GM12873 (cell line): ENCODE measurements around the gene FMR1NB.

ENCODE experiments used
- CTCF ChIP-seq: IDR thresholded peaks from 2 replicates; pipeline ENCODE4 v1.5.1; 2012; ENCODE audit warnings: low read depth, mild to moderate bottlenecking, moderate library complexity, low read length, control low read depth; ENCODE audit not compliant: insufficient read depth; ENCODE audit errors: missing control alignments

The FMR1NB gene

DNA sequence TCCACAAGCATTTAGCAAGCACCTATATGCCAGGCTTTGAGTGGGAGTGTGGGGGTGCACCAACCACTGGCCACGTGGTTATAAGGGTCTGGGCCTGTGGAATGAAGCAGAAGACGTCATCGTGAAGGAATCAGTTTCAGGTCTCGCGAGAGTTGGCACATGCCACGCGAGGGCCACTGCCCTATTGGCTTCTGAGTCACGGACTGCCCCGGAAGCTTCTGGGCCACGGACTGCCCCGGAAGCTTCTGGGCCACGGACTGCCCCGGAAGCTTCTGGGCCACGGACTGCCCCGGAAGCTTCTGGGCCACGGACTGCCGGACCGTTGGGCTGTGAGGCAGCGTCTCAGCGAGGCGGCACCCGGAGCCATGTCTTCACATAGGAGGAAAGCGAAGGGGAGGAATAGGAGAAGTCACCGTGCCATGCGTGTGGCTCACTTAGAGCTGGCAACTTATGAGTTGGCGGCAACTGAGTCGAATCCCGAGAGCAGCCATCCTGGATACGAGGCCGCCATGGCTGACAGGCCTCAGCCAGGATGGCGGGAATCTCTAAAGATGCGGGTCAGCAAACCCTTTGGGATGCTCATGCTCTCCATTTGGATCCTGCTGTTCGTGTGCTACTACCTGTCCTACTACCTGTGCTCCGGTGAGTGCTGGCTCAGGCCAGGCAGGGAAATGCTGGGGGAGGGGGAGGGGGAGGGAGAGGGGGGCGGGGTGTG lies at the start of gene FMR1NB:
Gene FMR1NB (plus strand): TSS at position 300 of the 715 bp plus-strand sequence. CDS start 66 bp downstream, at position 366.
- no peak for TF ChIP-seq CTCF

- no peak for TF ChIP-seq CTCF
These were observed 47.3 kb upstream of the FMR1NB start for GRCh38 chrX:147933815-147934214.

- TF ChIP-seq CTCF = no peak
These were observed 45.9 kb upstream of the FMR1NB start for GRCh38 chrX:147935156-147935758.

DNA sequence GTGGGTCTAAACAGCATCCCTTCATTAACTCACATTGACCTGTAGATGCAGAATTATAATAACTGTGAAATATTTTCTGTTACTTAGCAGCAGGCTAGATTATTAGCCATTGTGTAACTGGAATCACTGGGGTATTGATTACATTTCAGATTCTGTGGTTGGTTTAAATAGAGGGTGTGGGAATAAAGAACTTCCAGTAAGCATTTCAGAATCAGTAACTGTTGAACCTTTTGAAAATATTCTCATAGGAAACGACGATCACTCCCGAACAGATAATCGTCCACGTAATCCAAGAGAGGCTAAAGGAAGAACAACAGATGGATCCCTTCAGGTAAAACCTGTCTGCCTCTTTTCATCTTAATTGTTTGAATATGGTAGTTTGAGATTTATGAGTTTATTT lies 35.9 kb upstream of the FMR1NB start:
- no peak for TF ChIP-seq CTCF

DNA sequence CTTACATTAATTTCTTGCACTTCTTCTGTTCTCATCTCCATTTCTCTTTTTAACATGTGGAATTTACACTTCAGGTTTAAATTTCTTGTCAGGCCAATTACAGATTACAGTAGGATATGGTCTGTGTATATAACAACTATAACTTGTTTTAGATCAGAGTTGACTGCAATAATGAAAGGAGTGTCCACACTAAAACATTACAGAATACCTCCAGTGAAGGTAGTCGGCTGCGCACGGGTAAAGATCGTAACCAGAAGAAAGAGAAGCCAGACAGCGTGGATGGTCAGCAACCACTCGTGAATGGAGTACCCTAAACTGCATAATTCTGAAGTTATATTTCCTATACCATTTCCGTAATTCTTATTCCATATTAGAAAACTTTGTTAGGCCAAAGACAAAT lies 32.6 kb upstream of the FMR1NB start:
- TF ChIP-seq CTCF = no peak

DNA sequence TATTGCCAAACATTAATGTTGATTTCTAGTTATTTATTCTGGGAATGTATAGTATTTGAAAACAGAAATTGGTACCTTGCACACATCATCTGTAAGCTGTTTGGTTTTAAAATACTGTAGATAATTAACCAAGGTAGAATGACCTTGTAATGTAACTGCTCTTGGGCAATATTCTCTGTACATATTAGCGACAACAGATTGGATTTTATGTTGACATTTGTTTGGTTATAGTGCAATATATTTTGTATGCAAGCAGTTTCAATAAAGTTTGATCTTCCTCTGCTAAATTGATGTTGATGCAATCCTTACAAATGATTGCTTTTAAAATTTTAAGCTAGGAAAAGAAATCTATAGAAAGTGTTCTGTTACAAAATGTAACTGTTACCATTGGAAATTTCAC lies 30.8 kb upstream of the FMR1NB start:
- TF ChIP-seq CTCF = no peak

- no peak for TF ChIP-seq CTCF
These were observed 27.2 kb upstream of the FMR1NB start for GRCh38 chrX:147953976-147954375.
